HG03469 (cell line): ENCODE results near the gene THBS1.

ENCODE experiments used
- ATAC-seq: cut with Tn5 transposase; IDR thresholded peaks from one replicate; pipeline ENCODE4 v1.9.1; 2021; ENCODE audit warnings: mild to moderate bottlenecking, moderate library complexity, moderate number of reproducible peaks; ENCODE audit not compliant: unreplicated experiment

The THBS1 gene

DNA sequence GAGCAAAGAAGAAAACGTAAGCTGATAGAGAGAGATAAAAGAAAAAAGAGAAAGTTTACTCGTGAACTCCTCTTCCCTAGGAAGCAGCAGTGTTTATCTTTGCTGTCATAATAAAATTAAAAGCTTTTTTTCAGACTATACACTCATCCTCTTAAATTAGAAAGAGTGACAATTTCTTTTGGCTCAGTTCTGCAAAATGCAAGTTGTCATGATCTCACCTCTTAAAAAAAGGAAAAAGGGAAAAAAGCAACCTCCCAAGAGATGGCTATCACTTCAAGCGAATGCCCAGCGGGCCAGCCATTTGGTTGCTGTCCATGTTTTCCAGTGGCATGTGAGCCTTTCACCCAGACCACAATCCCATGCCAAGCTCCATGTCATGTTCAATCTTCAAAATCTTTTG lies 7.0 kb upstream of the THBS1 start:
- ATAC-seq = no peak

DNA sequence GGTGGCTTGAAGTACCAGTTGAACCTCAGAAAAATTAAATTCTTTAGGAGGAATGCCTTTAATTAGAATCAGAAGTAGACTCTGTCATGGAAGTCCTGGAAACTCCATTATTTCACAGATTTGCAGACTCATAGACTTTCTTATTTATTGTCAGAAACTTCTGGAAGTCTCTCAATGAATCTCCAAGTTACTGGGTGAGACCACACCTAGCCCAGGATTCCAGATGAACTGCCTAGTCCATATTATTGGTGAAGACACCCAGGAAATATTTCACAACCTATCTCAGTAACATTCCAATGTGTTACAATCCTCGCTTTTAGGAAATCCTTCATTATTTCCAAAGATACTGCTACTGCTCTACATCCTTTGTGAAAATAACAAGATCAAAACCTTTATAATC lies 6.5 kb upstream of the THBS1 start:
- no peak for ATAC-seq

DNA sequence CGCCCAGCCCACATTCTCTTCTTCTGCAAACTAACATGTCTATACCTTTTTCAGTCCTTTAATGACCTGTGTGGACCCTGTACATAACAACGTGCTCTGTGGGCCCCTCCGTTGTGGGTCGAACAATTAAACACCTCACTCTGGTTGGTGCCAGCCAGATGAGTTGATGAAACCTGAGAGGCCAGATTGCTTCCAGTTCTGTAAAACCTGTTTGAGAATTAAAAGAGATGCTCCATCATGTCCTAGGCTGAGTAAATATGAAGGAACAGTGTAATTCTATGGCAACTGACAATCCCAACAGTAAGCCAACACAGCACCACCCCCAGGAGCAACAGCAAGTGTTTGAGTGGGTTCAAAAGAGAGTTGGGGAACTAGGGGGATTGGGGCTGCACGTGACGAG lies 5.7 kb upstream of the THBS1 start:
- ATAC-seq = no peak

DNA sequence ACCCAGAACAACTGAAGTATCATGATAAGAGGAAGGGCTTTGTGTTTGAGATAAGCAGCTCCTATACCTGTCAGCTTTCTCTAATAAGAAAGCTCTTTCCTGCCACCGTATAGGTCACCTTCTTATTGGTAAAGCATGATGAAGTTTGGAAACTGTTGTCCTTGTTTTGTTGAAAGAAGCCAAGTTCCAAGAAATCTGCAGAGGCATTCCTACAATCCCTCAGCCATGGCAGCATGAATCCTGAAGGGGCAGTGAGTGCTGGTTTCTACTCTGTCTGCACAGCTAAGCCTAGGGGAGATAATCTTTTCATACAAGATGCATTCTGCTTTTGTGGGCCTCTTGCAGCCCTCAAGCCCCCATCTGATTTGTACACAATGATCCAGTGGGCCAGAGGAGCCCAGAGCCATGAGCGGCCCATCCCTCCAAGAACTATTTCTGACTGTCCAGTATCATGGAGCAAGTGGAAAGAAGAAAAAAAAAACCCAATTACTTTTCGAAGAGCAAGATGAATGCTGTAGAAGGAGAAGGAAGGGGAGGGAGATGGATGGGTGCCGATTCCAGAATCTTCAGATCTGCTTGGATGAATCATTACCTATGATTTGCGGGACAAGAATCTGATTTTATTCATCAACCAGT lies 1.9 kb upstream of the THBS1 start:
- ATAC-seq = no peak

DNA sequence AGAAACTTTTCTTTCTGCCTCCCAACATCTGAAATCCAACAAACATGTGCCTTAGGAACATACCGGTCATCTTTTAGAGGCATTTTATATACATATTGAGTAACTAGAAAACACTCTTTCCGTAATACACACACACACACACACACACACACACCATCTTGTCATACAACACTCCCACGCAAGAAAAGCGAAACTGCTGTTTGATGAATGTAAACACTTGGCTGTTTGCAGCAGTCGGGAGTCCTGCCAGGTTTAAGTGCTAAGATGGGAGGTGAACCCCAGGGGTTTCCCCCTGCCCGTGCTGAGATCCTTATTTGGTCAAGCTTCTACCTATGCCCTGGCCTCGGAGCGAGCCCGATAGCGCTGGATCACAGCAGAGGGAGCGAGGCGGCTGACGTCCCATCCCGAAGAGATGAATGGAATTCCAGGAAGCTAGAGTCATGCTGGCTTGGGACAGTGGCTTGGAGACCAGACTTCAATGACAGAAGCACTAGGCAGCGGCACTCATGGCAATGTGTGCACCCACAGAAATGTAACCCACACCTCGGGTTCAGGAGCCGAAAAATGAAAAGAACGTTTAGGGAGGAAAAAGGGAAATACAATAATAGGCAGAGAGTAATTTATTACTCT lies 1.3 kb upstream of the THBS1 start:
- ATAC-seq = no peak

DNA sequence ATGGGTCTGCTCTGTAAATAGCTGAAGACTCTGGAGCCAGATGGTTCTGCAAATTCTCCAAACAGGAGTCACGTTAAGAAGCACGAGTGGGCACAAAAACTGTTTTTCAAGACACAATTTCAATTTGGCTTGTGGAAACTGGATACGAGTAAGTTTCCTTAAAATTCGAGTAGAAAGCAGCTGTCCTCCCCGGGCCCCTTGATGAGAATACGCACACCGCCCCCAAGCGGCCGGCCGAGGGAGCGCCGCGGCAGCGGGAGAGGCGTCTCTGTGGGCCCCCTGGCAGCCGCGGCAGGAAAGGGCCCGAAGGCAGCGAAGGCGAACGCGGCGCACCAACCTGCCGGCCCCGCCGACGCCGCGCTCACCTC lies 778 bp upstream of the THBS1 start:
- ATAC-seq = peak; percentile 71

DNA sequence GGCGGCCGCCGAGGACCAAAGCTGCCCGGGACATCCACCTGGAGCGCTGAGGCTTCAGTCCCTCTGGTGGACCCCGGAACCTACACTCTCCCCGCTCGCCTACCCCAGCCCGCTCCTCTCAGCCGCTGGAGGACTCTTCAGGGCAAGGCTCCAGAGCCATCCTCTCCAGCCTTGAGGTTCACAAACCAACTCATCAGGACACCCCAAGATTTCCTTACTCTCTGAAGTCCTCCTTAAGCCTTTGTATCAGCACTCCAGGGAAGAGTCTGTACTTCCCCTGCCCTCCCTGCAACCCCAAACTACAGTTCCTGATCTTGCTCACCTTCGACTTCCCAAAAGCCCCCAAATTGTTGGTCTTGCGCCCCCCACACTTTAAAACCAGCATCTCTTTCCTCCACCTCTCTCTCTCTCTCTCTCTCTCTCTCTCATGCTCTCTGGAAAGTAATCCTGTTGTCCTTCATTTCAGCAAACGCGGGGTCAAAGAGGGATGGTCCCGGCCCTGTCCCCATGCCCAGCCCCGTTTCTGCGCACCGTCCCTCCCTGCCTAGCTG lies 438 bp downstream of the THBS1 start:
- ATAC-seq = no peak

DNA sequence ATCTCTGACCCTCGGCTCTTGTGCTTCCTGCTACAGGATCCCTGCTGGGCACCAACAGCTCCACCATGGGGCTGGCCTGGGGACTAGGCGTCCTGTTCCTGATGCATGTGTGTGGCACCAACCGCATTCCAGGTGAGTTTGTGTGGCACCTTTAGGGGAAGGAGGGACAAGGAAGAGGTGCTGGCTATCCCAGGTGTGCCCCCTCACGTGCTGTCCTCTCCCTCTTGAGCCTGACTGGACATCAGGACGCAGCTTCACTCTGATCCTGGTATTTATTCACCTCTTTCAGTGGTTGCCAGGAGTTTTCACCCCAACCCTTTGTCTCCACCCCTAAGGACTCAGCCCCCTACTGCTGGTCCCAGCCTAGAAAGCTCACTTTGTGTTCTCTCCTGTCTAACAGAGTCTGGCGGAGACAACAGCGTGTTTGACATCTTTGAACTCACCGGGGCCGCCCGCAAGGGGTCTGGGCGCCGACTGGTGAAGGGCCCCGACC lies 960 bp downstream of the THBS1 start:
- ATAC-seq = no peak

DNA sequence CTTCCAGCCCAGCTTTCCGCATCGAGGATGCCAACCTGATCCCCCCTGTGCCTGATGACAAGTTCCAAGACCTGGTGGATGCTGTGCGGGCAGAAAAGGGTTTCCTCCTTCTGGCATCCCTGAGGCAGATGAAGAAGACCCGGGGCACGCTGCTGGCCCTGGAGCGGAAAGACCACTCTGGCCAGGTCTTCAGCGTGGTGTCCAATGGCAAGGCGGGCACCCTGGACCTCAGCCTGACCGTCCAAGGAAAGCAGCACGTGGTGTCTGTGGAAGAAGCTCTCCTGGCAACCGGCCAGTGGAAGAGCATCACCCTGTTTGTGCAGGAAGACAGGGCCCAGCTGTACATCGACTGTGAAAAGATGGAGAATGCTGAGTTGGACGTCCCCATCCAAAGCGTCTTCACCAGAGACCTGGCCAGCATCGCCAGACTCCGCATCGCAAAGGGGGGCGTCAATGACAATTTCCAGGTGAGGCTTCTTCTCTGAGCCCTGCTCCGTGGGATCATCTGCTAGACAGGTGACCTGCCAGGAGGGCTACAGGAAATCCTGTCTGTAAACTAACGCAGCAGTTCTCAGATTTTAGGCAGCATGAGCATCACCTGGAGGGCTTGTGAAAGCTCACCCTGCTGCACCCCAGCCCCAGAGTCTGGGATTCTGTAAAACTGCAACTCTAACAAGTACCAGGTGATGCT lies 1.6 kb downstream of the THBS1 start:
- ATAC-seq = no peak

DNA sequence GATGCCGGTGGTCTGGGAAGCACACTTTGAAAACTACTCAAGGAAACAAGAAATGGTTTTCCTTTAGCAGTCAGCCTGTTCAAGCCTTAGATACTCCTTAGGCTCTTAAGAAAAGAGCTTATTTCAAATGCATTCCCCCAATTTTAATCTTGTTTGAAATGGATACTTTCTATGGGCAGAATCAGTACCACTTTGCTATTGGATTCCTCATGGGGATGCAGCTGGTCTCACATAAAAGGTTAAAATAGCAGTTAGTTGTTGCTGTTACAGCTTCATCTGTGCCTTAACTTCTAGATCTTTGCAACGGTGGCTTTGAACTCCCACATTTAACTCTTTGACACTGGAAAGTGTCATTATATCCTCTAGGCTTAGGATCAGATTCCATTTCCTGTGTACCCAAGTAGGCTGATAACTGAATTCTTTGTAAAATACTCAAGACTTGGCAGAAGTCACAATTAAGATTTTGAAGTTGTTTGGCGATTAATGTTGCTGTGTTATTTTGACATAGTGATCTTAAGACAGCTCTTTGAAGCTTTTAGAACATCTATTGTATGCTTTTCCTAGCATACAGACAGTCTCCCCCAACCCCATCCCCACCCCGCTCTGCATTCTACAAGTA lies 2.2 kb downstream of the THBS1 start:
- no peak for ATAC-seq

DNA sequence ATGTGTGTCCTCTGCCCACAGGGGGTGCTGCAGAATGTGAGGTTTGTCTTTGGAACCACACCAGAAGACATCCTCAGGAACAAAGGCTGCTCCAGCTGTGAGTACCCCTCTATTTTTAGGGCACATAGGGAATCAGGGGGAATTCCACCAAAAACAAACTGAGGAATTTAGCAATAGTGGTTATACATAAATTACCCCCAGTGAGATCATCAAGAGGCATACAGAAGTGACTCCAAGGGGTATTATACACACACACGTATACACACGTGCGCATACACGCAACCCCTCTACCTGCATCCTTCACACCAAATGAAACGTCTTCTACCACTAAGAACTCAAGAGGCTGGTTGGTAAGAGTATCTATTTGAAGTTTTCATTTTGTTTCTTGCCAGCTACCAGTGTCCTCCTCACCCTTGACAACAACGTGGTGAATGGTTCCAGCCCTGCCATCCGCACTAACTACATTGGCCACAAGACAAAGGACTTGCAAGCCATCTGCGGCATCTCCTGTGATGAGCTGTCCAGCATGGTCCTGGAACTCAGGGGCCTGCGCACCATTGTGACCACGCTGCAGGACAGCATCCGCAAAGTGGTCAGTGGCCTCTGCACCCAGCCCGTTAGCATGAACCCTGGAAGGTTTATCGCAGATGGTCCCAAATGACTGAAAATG lies 2.9 kb downstream of the THBS1 start:
- ATAC-seq = no peak

DNA sequence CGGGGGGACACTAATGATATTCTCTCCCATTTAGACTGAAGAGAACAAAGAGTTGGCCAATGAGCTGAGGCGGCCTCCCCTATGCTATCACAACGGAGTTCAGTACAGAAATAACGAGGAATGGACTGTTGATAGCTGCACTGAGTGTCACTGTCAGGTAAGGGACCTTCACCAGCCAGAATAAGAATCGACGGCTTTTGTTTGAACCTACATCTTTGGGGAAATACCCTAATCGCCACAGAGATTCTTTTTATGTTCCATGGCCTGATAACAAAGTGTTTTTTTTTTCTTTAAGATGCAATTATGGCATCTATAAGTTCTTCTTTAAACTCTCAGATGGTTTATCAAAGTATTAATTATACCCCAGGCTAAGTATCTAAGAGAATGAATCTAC lies 3.4 kb downstream of the THBS1 start:
- ATAC-seq = no peak

DNA sequence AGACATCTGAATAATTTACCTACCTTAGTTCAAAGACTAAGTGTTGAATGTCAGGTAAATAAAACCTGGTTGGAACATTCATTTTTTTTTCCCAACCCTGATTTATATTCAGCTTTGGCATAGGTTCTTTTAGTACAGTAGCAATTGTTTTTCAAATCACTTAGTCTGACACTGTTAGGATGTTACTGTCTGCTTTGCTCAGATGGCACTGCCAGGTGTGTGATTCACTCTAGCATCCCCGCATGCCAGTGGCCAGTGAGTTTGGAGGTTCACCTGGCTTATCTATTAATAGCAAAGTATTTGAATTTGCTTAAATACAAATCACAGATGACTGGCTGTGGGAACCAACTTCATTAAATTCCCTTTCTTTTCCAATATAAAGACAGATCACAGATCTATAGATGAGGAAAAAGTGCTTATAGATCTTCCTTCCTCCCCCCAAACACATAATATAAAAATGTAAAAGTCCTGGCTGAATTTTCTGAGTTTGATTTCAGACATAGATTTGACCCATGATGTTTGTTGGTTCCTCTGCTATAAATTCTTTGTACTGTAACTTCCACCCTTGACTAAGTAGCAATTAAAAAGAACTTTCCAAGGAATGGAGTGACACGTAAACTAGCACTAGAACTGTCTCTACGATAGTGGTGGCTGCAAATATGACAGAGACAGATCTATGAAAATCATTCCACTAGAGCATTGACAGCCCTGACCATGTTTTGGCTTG lies 3.9 kb downstream of the THBS1 start:
- no peak for ATAC-seq

DNA sequence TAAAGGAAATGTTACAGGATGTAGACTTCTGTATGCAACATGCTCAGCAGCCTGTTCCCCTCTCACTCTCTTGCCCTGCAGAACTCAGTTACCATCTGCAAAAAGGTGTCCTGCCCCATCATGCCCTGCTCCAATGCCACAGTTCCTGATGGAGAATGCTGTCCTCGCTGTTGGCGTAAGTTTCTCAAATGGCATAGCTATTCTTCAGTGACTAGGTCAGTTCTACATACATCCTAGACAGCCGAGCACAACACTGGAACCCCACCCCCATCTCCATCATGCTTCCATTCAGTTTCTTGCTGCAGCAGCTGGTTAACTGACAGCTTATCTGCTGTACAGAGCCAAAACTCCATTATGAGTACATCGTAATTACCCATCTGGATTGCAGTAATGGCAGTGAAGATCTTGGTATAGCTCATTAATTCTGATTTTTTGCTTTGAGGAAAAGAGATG lies 4.5 kb downstream of the THBS1 start:
- ATAC-seq = no peak

DNA sequence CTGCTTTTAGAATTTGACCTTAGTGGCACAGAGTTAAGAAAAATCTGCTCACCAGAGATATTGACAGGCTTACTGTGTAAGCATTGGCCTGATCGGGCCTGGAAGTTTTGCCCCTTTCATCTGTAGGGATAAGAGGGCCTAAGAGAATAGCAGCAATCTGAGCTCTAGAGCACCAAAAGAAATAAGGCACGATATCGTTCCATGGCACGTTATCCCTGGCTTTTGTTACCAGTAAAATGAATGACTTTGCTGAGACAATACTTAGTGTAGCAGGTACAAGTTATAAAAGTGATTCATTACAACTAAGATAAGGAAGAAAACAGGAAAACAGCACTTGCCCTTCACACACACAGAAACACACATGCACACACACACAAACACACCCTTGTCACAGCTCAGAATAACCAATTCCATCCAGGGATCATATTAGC lies 5.0 kb downstream of the THBS1 start:
- ATAC-seq = no peak

DNA sequence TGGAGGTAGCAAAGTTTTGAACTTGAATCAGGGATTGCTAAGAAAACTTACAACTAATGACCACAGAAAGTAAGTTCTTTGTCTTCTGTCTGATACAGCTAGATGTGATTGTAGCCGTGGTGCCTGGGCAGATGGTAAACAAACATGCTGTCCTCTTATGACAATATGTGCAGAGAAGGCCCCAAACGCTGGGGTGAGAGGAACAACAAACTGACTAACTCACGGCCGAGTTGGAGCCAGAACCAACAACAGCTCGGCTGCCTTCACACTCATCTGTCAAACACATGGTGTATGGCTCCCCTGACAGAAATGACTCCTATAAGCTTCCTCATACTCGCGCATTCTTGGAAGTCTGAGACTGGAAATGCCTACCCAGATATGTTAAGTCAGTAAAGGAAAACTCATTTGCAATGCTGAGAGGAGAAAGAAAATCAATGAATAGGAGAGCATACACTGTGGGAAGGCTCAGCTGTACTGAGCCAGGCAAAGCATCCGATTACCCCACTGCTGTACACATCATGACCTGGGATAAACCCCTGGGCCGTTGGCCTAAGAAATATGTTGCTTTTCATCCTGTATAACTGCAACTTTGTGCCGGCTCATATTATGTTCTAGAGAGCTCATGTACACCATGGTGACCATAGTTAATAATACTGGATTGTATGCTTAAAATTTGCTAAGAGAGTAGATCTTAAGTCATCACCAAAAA lies 5.7 kb downstream of the THBS1 start:
- ATAC-seq = no peak

DNA sequence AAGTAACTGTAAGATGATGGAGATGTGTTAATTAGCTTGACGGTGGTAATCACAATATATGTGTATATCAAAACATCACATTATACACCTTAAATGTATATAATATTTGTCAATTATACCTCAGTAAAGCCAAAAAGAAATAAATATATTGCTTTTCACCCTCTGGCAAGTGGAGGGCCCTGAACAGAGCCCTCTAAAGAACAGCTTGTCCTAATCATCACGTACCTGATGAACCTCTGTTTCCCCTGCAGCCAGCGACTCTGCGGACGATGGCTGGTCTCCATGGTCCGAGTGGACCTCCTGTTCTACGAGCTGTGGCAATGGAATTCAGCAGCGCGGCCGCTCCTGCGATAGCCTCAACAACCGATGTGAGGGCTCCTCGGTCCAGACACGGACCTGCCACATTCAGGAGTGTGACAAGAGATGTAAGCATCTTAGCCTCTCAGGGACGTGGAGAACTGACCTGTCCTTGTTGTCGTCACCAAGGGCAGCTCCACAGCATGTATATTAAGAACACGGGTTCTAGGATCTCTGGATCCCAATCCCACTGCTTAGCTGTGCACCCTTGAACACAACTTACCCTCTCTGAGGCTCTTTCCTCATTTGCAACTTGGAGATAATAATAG lies 6.3 kb downstream of the THBS1 start:
- no peak for ATAC-seq

DNA sequence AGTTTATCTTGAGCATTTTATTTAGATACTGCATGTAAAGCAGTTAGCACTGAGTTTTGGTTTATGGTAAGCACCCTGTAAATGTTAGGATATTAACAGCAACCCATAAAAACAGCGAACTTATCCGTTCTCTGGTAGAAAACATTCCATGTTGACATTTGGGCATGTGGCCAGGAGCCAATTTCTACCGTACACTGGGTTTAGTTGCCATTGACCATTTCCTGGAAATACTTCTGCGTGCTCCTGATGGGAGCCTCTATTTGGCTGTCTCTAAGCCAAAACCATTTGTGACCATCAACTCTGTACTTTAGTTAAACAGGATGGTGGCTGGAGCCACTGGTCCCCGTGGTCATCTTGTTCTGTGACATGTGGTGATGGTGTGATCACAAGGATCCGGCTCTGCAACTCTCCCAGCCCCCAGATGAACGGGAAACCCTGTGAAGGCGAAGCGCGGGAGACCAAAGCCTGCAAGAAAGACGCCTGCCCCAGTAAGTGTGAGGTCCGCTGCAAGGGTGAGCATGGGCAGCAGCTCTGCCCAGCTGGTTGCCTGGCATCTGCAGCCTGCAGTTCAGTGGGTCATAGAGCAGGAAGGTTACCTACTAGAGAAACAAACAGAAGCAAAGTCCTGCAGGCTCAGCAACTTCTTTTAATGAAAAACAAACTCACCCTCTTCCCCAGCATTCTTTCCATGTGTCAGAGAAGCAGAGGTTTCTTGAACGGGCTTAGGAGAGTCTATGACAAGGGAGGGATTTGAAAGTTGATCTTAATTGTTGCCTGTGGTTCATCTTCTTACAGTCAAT lies 7.1 kb downstream of the THBS1 start:
- ATAC-seq = no peak
